GM12864 (cell line): Measurements from ENCODE around the gene RGS12.
"Not testable (repeated sequence)": the region's sequence is repeated elsewhere in the genome, so short reads cannot be mapped to it uniquely, and the experiment has no call there.

Experiments used
- DNase-seq: peaks from one replicate; pipeline ENCODE4 v3.0.0-alpha.2; 2011; ENCODE audit warnings: low read depth
- H3K4me3 ChIP-seq: 2 replicates; pipeline ENCODE4 v1.5.1; 2011; ENCODE audit warnings: mild to moderate bottlenecking, low read depth, low read length, control low read depth
- TF ChIP-seq, protein P1 (sequence below): IDR thresholded peaks from 2 replicates; pipeline ENCODE4 v1.5.1; 2011; ENCODE audit warnings: low read depth, mild to moderate bottlenecking, moderate library complexity, low read length, control low read depth, inconsistent platforms; ENCODE audit errors: missing control alignments

RGS12 gene

GRCh38 chr4:3299976-3300671, 7.3 kb downstream of the RGS12 start:
- TF ChIP-seq, protein P1, sequence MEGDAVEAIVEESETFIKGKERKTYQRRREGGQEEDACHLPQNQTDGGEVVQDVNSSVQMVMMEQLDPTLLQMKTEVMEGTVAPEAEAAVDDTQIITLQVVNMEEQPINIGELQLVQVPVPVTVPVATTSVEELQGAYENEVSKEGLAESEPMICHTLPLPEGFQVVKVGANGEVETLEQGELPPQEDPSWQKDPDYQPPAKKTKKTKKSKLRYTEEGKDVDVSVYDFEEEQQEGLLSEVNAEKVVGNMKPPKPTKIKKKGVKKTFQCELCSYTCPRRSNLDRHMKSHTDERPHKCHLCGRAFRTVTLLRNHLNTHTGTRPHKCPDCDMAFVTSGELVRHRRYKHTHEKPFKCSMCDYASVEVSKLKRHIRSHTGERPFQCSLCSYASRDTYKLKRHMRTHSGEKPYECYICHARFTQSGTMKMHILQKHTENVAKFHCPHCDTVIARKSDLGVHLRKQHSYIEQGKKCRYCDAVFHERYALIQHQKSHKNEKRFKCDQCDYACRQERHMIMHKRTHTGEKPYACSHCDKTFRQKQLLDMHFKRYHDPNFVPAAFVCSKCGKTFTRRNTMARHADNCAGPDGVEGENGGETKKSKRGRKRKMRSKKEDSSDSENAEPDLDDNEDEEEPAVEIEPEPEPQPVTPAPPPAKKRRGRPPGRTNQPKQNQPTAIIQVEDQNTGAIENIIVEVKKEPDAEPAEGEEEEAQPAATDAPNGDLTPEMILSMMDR: no peak
- H3K4me3 ChIP-seq: no peak overlapping the region
- no peak for DNase-seq

GRCh38 chr4:3300882-3301281, 8.1 kb downstream of the RGS12 start:
- not testable (repeated sequence) for DNase-seq, H3K4me3 ChIP-seq

DNA sequence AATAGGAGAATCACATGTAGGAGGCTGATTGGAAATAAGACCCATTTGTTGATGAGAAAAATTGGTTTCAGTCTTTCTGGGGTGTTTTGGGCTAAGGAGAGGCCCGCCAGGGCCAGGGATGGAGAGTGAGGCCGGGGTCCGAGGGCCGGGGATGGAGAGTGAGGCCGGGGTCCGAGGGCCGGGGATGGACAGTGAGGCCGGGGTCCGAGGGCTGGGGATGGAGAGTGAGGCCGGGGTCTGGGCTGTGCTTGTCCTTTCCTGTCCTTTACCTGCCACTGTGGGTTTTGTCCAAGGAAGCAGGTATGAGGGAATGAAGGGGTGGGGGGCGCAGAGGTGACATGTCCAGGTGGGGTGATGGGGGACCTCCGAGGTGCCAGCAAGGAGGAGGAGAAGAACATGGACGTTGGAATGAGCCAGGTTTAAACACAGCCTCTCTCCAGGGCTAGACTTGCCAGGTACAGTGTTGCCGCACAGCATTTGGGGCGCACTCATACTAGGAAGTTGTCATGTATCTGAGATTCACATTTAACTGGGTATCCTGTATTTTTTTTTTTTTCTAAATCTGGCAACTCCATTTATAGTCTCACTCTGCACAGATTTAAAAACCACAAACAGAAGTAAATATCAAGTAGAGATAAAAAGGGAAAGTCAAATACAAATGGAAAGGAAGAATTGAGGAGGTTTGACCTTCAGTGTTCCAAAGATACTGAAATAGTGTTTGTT, 8.8 kb downstream of the RGS12 start:
- H3K4me3 ChIP-seq: no peak overlapping the region
- TF ChIP-seq, protein P1: no peak
- DNase-seq: no peak

- no peak for DNase-seq
- no peak overlapping the region for H3K4me3 ChIP-seq
- TF ChIP-seq, protein P1: no peak
Observed at GRCh38 chr4:3302173-3302785, 9.5 kb downstream of the RGS12 start.

DNA sequence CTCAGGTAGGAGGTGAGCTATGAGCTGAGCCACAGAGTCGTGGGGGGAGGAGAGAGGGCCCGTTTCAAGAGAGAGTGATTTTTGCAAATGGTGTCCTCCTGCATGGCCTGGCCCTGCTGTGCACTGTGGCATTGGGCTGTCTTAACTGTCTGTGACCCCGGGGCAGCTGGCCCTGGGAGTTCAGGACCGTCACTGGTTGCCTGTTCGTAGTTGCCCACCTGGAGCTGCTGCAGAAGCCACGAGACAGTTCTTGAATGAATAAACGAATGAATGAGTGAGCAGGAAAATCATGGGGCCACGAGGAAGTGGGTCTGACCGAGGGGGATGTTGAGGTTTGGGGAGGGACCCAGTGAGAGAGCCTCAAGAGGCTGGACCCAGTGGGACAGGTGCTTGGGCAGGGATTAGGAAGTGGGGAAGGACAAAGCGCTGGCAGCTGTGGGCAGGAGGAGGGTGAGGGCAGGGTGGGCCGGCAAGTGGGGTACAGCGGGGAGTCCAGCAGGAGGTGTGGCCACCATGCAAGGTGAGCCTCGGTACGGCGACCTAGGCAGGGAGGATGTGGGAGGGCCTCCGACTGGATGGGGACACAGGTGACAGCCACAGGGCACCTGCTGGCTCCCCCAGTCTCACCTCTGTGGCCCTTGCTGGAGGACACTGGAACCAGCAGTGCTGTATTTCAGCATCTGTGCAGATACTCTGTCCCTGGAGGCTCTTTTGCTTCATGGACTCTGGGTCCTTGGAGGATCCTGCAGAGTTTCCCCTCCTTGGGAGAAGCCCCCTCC, 10.2 kb downstream of the RGS12 start:
- no peak for DNase-seq
- no peak overlapping the region for H3K4me3 ChIP-seq

DNA sequence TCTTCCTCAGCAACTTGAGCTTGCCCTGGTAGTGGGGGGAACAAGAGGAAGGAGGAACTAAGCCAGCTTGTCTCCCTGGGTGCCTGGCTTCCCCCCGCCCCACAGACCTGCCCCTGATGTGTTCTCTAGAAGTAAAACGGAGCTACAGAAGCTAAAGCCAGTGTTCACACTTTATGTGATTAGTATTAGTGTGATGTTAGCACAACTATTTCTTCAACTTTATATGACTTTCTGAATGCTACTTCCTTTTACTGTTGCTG, 10.7 kb downstream of the RGS12 start:
- DNase-seq: no peak
- TF ChIP-seq, protein P1: no peak
- H3K4me3 ChIP-seq: no peak overlapping the region

More for the DNA sequence above, 10.2 kb downstream of the RGS12 start:
- TF ChIP-seq, protein P1: no peak

GRCh38 chr4:3303923-3304710, 11.3 kb downstream of the RGS12 start:
- TF ChIP-seq, protein P1: no peak
- DNase-seq: no peak
- H3K4me3 ChIP-seq: no peak overlapping the region
